ENCODE measurements around the gene TIPARP.

GRCh38 chr3:156705761-156706616 is 31.6 kb downstream of the TIPARP start:
- TF ChIP-seq RAD21 (IDR thresholded peaks at IDR 0.05; ENCODE audit: low read length) = no peak
- no peak for TF ChIP-seq CTCF (IDR thresholded peaks at IDR 0.05)

All from SK-N-SH (cell line).